Kidney epithelial cell (primary cell): Measurements from ENCODE around the gene TENM3. TPM values are rescaled to one million over a fixed set of nuclear protein-coding genes. Genes with fewer than 3 reads are reported as not detected.

Experiments used
- DNase-seq: peaks from one replicate; pipeline ENCODE4 v3.0.0-alpha.2; 2010; ENCODE audit warnings: low read depth
- H3K27me3 ChIP-seq: 2 replicates; pipeline ENCODE4 v1.6.0; 2011; ENCODE audit warnings: low read length; ENCODE audit not compliant: control insufficient read depth, insufficient read depth
- H3K36me3 ChIP-seq: 2 replicates; pipeline ENCODE4 v1.5.1; 2011; ENCODE audit warnings: low read length; ENCODE audit not compliant: control insufficient read depth, insufficient read depth
- H3K4me3 ChIP-seq: 2 replicates; pipeline ENCODE4 v1.5.1; 2011; ENCODE audit warnings: low read depth, mild to moderate bottlenecking, control low read depth, low read length
- CTCF ChIP-seq: IDR thresholded peaks from 2 replicates; pipeline ENCODE4 v1.5.1; 2011; ENCODE audit warnings: mild to moderate bottlenecking, moderate library complexity, low read length, control low read depth, inconsistent platforms; ENCODE audit not compliant: insufficient read depth, poor library complexity, severe bottlenecking
- total RNA-seq: library from RNA; depleted of rRNA; stranded (reverse); fragments of >200 nt; gene quantifications from 2 replicates; pipeline ENCODE4 v1.2.3, GENCODE V29; 2015

TENM3 gene
- total RNA-seq, 1 donor from 2014 or later, result 11.2 TPM

DNA sequence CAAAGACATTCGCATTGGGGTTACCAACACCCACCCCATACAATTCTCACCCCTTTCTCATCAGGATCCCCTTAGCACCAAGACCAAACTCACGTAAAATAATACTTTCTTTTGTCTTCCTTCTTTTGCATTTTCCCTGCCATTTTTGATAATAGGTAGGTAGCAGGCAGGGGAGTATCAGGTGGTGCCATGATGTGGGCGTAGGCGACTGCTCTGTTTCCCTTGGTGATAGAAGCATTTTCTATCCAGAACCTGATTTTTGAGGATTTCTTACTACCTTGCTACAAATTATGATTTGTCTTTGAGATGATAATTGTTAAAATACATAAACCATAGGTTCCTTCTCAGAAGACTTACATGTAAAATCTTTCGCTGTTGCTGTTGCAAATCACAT lies 523.7 kb downstream of the TENM3 start:
- Histone ChIP-seq H3K27me3 (no peaks in the 10 kb centered on the region), H3K36me3 (no peaks in the 10 kb centered on the region), H3K4me3 (no peak overlapping the region)
- TF ChIP-seq CTCF, result no peak
- DNase-seq, result no peak

DNA sequence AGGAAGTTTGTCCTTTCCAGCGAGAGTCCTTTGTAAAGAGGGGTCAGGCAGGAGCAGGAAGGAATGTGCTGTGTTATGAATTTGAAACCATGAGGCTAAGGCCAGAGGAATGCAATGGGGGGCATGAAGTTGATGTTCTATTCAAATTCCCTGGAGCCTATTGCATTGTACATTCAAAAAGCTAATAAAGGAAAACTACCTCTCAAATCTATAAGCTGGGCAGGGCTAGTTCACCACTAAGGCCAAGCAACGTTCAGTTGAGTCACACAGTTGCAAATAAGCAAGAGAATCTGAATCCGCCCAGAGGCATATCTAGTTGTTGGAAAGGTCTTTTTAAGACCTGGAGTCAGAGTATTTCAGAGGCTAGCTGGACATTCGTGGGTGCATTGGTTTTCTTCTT lies 525.6 kb downstream of the TENM3 start:
- H3K4me3 ChIP-seq, result no peak overlapping the region
- no peaks in the 10 kb centered on the region for H3K36me3 ChIP-seq
- no peak for TF ChIP-seq CTCF
- no peak for DNase-seq
- no peaks in the 10 kb centered on the region for H3K27me3 ChIP-seq

GRCh38 chr4:182770259-182770995 lies 527.2 kb downstream of the TENM3 start:
- H3K27me3 ChIP-seq, result no peaks in the 10 kb centered on the region
- no peak for TF ChIP-seq CTCF
- H3K36me3 ChIP-seq, result no peaks in the 10 kb centered on the region
- H3K4me3 ChIP-seq, result no peak overlapping the region
- DNase-seq, result no peak

GRCh38 chr4:182770996-182771514 lies 527.9 kb downstream of the TENM3 start:
- H3K4me3 ChIP-seq, result no peak overlapping the region
- H3K27me3 ChIP-seq, result no peaks in the 10 kb centered on the region
- H3K36me3 ChIP-seq, result no peaks in the 10 kb centered on the region
- no peak for TF ChIP-seq CTCF
- DNase-seq, result no peak

DNA sequence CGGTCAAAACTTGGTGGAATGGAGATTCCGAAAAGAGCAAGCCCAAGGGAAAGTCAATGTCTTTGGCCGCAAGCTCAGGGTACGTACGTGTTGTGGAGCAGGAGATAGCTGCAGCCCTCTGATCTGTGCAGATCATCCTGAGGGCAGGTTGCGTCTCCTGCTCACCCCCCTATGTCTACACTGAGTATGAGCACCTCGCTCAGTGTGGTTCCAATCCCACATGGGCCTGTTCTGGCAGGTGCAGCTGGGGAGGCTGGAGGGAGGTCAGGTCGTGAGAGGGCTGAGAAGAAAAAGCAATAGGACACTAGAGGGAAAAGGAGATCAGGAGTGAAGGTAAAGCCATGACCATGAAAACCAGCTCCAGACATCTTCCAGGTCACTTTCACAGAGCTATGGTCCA lies 531.9 kb downstream of the TENM3 start:
- H3K36me3 ChIP-seq, result no peaks in the 10 kb centered on the region
- no peak overlapping the region for H3K4me3 ChIP-seq
- no peak for TF ChIP-seq CTCF
- H3K27me3 ChIP-seq, result no peaks in the 10 kb centered on the region
- DNase-seq, result no peak

- no peaks in the 10 kb centered on the region for H3K27me3 ChIP-seq
- H3K4me3 ChIP-seq, result no peak overlapping the region
- no peak for TF ChIP-seq CTCF
- no peak for DNase-seq
- no peaks in the 10 kb centered on the region for H3K36me3 ChIP-seq
Measured at GRCh38 chr4:182776376-182777105, 533.3 kb downstream of the TENM3 start.
